HEK293 (cell line): ENCODE measurements around the gene RMND1.

ENCODE experiments used
- CTCF ChIA-PET: fragments of 350-600 bp; formaldehyde crosslinking; extraction: SDS; loops from one replicate; lab custom pipeline; 2021; ENCODE audit warnings: antibody characterized with exemption; lab: Yijun Ruan, JAX
- POLR2A ChIA-PET: fragments of 300-600 bp; formaldehyde crosslinking; extraction: SDS; loops from one replicate; lab custom pipeline; 2020; ENCODE audit warnings: antibody characterized with exemption, inconsistent platforms; lab: Yijun Ruan, JAX
- H3K27ac ChIP-seq: fragments of 200-500 bp; sonication (Bioruptor generic); 2 replicates; pipeline ENCODE4 v1.5.1; 2014; ENCODE audit warnings: low read depth, low read length, control low read depth, inconsistent platforms; ENCODE audit errors: extremely low read depth
- H3K36me3 ChIP-seq, 2 experiments: fragments of 200-500 bp in 1 of 2; sonication (Bioruptor generic) in 1 of 2; 1 replicate in 1 of 2; 2 replicates in 1 of 2; pipeline ENCODE4 v1.5.1; 2014 to 2017; ENCODE audit warnings: inconsistent platforms in 2 of 2, low read length in 2 of 2; ENCODE audit not compliant: control insufficient read depth in 2 of 2, insufficient read depth in 1 of 2
- H3K4me1 ChIP-seq: fragments of 200-500 bp; sonication (Bioruptor generic); 2 replicates; pipeline ENCODE4 v1.5.1; 2014; ENCODE audit warnings: mild to moderate bottlenecking, low read length, inconsistent platforms; ENCODE audit not compliant: control insufficient read depth, insufficient read depth
- H3K4me3 ChIP-seq: 2 replicates; pipeline ENCODE4 v1.5.1; 2011; ENCODE audit warnings: low read depth, mild to moderate bottlenecking, control low read depth, low read length, moderate library complexity
- H3K9me3 ChIP-seq: fragments of 200-500 bp; sonication (Bioruptor generic); 2 replicates; pipeline ENCODE4 v1.5.1; 2014; ENCODE audit warnings: low read depth, low read length, inconsistent platforms; ENCODE audit not compliant: control insufficient read depth, insufficient read depth
- EGR2 ChIP-seq: fragments of 450-650 bp; formaldehyde crosslinking; IDR thresholded peaks from 2 replicates; pipeline ENCODE4 v1.5.1; 2016; ENCODE audit warnings: low read depth, missing biosample characterization, missing genetic modification characterization
- FEZF1 ChIP-seq: fragments of 450-650 bp; formaldehyde crosslinking; IDR thresholded peaks from 2 replicates; pipeline ENCODE4 v1.5.1; 2016; ENCODE audit warnings: missing biosample characterization, missing genetic modification characterization
- GLIS1 ChIP-seq: fragments of 450-650 bp; formaldehyde crosslinking; IDR thresholded peaks from 2 replicates; pipeline ENCODE4 v1.5.1; 2016; ENCODE audit warnings: missing biosample characterization, missing genetic modification characterization
- RBAK ChIP-seq: fragments of 450-650 bp; formaldehyde crosslinking; IDR thresholded peaks from 2 replicates; pipeline ENCODE4 v1.5.1; 2016; ENCODE audit warnings: missing biosample characterization, missing genetic modification characterization
- SP7 ChIP-seq: fragments of 450-650 bp; formaldehyde crosslinking; IDR thresholded peaks from 2 replicates; pipeline ENCODE4 v1.5.1; 2016; ENCODE audit warnings: missing biosample characterization, missing genetic modification characterization
- TSHZ1 ChIP-seq: fragments of 450-650 bp; formaldehyde crosslinking; IDR thresholded peaks from 2 replicates; pipeline ENCODE4 v1.5.1; 2016; ENCODE audit warnings: missing biosample characterization, missing genetic modification characterization, borderline replicate concordance
- ZBTB26 ChIP-seq: fragments of 450-650 bp; formaldehyde crosslinking; optimal IDR thresholded peaks from 2 replicates; pipeline ENCODE3; 2016; ENCODE audit warnings: missing biosample characterization, mild to moderate bottlenecking, missing genetic modification characterization
- ZFP41 ChIP-seq: fragments of 450-650 bp; formaldehyde crosslinking; IDR thresholded peaks from 2 replicates; pipeline ENCODE4 v1.5.1; 2016; ENCODE audit warnings: missing biosample characterization, missing genetic modification characterization, borderline replicate concordance
- ZFP69B ChIP-seq: fragments of 450-650 bp; formaldehyde crosslinking; IDR thresholded peaks from 2 replicates; pipeline ENCODE4 v1.5.1; 2016; ENCODE audit warnings: missing biosample characterization, missing genetic modification characterization
- ZNF114 ChIP-seq: fragments of 450-650 bp; formaldehyde crosslinking; IDR thresholded peaks from 2 replicates; pipeline ENCODE4 v1.5.0; 2017; ENCODE audit warnings: missing biosample characterization, missing genetic modification characterization
- ZNF18 ChIP-seq: fragments of 450-650 bp; formaldehyde crosslinking; IDR thresholded peaks from 2 replicates; pipeline ENCODE4 v1.5.1; 2016; ENCODE audit warnings: missing biosample characterization, missing genetic modification characterization
- ZNF23 ChIP-seq: fragments of 450-650 bp; formaldehyde crosslinking; IDR thresholded peaks from 2 replicates; pipeline ENCODE4 v1.5.1; 2016; ENCODE audit warnings: missing biosample characterization, missing genetic modification characterization, borderline replicate concordance
- ZNF26 ChIP-seq: fragments of 450-650 bp; formaldehyde crosslinking; IDR thresholded peaks from 2 replicates; pipeline ENCODE4 v1.5.1; 2016; ENCODE audit warnings: missing biosample characterization, missing genetic modification characterization
- ZNF274 ChIP-seq, 2 experiments: fragments of 200-500 bp in 1 of 2; fragments of 450-650 bp in 1 of 2; sonication (Bioruptor generic) in 1 of 2; formaldehyde crosslinking in 1 of 2; IDR thresholded peaks; 2 replicates each; pipeline versions ENCODE4 v1.5.1 to v1.6.1; 2014 to 2016; ENCODE audit warnings: borderline replicate concordance in 1 of 2, inconsistent platforms in 1 of 2, low read length in 1 of 2, missing biosample characterization in 1 of 2, missing genetic modification characterization in 1 of 2
- ZNF280C ChIP-seq: fragments of 450-650 bp; formaldehyde crosslinking; IDR thresholded peaks from 2 replicates; pipeline ENCODE4 v1.5.1; 2016; ENCODE audit warnings: missing biosample characterization, missing genetic modification characterization
- ZNF292 ChIP-seq: fragments of 450-650 bp; formaldehyde crosslinking; IDR thresholded peaks from 2 replicates; pipeline ENCODE4 v1.5.1; 2016; ENCODE audit warnings: low read depth, missing biosample characterization, missing genetic modification characterization, borderline replicate concordance
- ZNF335 ChIP-seq: fragments of 450-650 bp; formaldehyde crosslinking; conservative IDR thresholded peaks from 2 replicates; pipeline ENCODE4 v1.5.1; 2016; ENCODE audit warnings: missing biosample characterization, missing genetic modification characterization
- ZNF37A ChIP-seq: fragments of 450-650 bp; IDR thresholded peaks from 2 replicates; pipeline ENCODE4 v1.5.1; 2018; ENCODE audit warnings: missing biosample characterization, missing genetic modification characterization
- ZNF514 ChIP-seq: fragments of 450-650 bp; formaldehyde crosslinking; IDR thresholded peaks from 2 replicates; pipeline ENCODE4 v1.5.1; 2016; ENCODE audit warnings: missing biosample characterization, missing genetic modification characterization
- ZNF677 ChIP-seq: fragments of 450-650 bp; IDR thresholded peaks from 2 replicates; pipeline ENCODE4 v1.5.0; 2018; ENCODE audit warnings: missing biosample characterization, mild to moderate bottlenecking, missing genetic modification characterization, moderate library complexity
- ZNF747 ChIP-seq: fragments of 450-650 bp; formaldehyde crosslinking; IDR thresholded peaks from 2 replicates; pipeline ENCODE4 v1.5.1; 2016; ENCODE audit warnings: missing biosample characterization, missing genetic modification characterization
- ZNF843 ChIP-seq: fragments of 450-650 bp; formaldehyde crosslinking; IDR thresholded peaks from 2 replicates; pipeline ENCODE4 v1.5.1; 2016; ENCODE audit warnings: missing biosample characterization, missing genetic modification characterization
- ZSCAN16 ChIP-seq: fragments of 450-650 bp; formaldehyde crosslinking; IDR thresholded peaks from 2 replicates; pipeline ENCODE4 v1.5.1; 2016; ENCODE audit warnings: missing biosample characterization, missing genetic modification characterization

RMND1 gene

GRCh38 chr6:151443911-151444621, 7.9 kb downstream of the RMND1 start (continued):
- no peak for TF ChIP-seq GLIS1 (tag by site-specific recombination)
- no peak for TF ChIP-seq ZNF677
- TF ChIP-seq ZNF26 (tag by site-specific recombination), result no peak
- no peak for TF ChIP-seq ZNF23 (tag by site-specific recombination)
- no peak for TF ChIP-seq RBAK (tag by site-specific recombination)

- no peak overlapping the region for H3K27ac ChIP-seq
- H3K4me1 ChIP-seq, result no peaks in the 10 kb centered on the region
- H3K4me3 ChIP-seq, result no peak overlapping the region
- H3K9me3 ChIP-seq, result no peaks in the 10 kb centered on the region
- TF ChIP-seq ZFP69B (no peak), ZSCAN16 (tag by site-specific recombination) (no peak), ZNF514 (tag by site-specific recombination) (no peak), ZNF37A (tag by site-specific recombination) (no peak), ZNF280C (no peak), ZBTB26 (no peak), ZNF18 (tag by site-specific recombination) (no peak), ZNF292 (tag by site-specific recombination) (no peak), ZNF114 (no peak), FEZF1 (tag by site-specific recombination) (no peak)
- peaks cover 0 to 33% of the 10 kb centered on the region in 2 experiments; a peak in 1 of 3 replicates for H3K36me3 ChIP-seq
- ChIA-PET POLR2A (no interaction called here), CTCF (no interaction called here)
Measured at GRCh38 chr6:151443454-151443853, 8.5 kb downstream of the RMND1 start.

- H3K9me3 ChIP-seq, result no peaks in the 10 kb centered on the region
- CTCF ChIA-PET, result interaction anchor here (1.1 to 1.6 kb wide), 3 partner anchors 31 to 186 kb away, joined by 3 to 6 read pairs (median 4); no protein-coding TSS in a partner anchor
- POLR2A ChIA-PET, result interaction anchor here (1.2 kb wide), 1 partner anchor 9 kb away, joined by 7 read pairs; the partner anchor contains the start of gene RMND1
- no peak overlapping the region for H3K27ac ChIP-seq
- peaks cover 0 to 39% of the 10 kb centered on the region in 2 experiments; a peak in 1 of 3 replicates for H3K36me3 ChIP-seq
- no peaks in the 10 kb centered on the region for H3K4me1 ChIP-seq
- H3K4me3 ChIP-seq, result no peak overlapping the region
- TF ChIP-seq ZFP41 (tag by site-specific recombination) (no peak), ZNF747 (no peak), EGR2 (tag by site-specific recombination) (no peak), SP7 (no peak), ZNF335 (tag by site-specific recombination) (no peak), ZNF274 (IDR thresholded peaks at IDR 0.05; ENCODE audit: low read length) (no peak), ZNF274 (tag by site-specific recombination; IDR thresholded peaks at IDR 0.05; ENCODE audit: borderline replicate concordance) (no peak), TSHZ1 (tag by site-specific recombination) (no peak), ZNF843 (tag by site-specific recombination) (no peak)
Measured at GRCh38 chr6:151442371-151442770, 9.6 kb downstream of the RMND1 start.
